NB4 (cell line): ENCODE measurements around the gene CDC14A.

Experiments
- CTCF ChIP-seq: IDR thresholded peaks from one replicate; pipeline ENCODE4 v1.5.1; 2012; ENCODE audit warnings: low read depth, low read length
- MAX ChIP-seq: IDR thresholded peaks from 2 replicates; pipeline ENCODE4 v1.6.1; 2011; ENCODE audit warnings: low read depth, low read length
- MYC ChIP-seq: IDR thresholded peaks from 2 replicates; pipeline ENCODE4 v1.6.1; 2011; ENCODE audit warnings: low read depth, low read length
- POLR2A ChIP-seq: IDR thresholded peaks from 2 replicates; pipeline ENCODE4 v1.6.1; 2011; ENCODE audit warnings: mild to moderate bottlenecking; ENCODE audit not compliant: insufficient read length; ENCODE audit errors: extremely low read depth

GRCh38 chr1:100510451-100510850 is 158.1 kb downstream of the CDC14A start:
- no peak for TF ChIP-seq POLR2A
- no peak for TF ChIP-seq CTCF
- no peak for TF ChIP-seq MAX
- TF ChIP-seq MYC: no peak
